GM10266 (cell line): ENCODE results near the gene TSC2.

Experiments
- DNase-seq: peaks from one replicate; pipeline ENCODE4 v3.0.0; 2012; ENCODE audit errors: extremely low spot score
- TF ChIP-seq, protein P1 (sequence below): IDR thresholded peaks from 2 replicates; pipeline ENCODE4 v1.5.1; 2012; ENCODE audit warnings: mild to moderate bottlenecking, low read depth; ENCODE audit not compliant: control insufficient read depth, insufficient read depth; ENCODE audit errors: missing control alignments

TSC2 gene

DNA sequence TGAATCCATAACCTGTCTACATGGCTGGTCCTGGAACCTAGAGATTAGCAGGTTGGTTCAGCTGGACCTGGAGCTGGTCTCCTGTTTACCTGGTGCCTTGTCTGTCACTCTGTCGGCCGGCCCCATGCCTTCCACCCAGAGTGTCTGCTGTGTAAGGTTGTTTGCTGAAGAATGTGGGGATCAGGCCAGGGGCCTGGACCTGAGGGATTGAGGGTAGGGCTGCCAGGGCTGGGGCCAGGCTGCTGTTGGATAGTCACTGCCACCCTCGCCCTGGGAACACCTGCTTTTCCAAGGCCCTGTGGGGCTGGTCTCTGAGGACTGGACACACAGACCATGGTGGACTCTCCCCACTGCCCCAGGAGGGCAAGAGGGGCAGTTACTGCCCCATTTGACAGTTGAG is 19.6 kb upstream of the TSC2 start:
- TF ChIP-seq, protein P1, sequence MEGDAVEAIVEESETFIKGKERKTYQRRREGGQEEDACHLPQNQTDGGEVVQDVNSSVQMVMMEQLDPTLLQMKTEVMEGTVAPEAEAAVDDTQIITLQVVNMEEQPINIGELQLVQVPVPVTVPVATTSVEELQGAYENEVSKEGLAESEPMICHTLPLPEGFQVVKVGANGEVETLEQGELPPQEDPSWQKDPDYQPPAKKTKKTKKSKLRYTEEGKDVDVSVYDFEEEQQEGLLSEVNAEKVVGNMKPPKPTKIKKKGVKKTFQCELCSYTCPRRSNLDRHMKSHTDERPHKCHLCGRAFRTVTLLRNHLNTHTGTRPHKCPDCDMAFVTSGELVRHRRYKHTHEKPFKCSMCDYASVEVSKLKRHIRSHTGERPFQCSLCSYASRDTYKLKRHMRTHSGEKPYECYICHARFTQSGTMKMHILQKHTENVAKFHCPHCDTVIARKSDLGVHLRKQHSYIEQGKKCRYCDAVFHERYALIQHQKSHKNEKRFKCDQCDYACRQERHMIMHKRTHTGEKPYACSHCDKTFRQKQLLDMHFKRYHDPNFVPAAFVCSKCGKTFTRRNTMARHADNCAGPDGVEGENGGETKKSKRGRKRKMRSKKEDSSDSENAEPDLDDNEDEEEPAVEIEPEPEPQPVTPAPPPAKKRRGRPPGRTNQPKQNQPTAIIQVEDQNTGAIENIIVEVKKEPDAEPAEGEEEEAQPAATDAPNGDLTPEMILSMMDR = no peak
- DNase-seq = no peak

DNA sequence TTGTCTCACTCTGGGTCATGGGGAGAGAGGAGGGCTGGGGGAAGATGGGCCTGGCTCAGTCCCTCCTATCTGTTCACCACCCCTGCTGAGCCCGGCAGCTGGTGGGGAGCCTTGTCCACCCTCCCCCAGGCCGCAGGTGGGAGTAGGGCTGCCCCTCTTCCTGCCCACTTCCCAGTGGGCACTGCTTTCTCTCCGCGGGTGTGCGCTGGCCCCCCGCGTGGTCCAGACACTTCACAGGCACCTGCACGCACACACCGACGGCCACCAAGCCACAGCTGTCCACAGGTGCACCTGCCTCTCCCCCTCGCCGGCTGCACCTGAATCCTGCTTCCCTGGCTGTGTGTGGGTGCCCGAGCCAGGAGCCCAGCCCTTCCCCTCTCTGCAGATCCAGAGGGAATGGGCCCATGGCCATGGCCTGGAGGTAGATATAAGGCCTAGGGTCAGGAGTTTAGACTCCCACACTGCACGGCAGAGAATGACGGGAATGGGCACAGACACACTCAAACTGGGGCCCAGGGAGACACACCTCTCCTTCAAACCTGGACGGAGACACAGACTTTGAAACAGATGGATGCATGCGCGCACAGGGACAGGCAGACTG is 19.1 kb upstream of the TSC2 start:
- TF ChIP-seq, protein P1 = no peak
- DNase-seq = no peak

DNA sequence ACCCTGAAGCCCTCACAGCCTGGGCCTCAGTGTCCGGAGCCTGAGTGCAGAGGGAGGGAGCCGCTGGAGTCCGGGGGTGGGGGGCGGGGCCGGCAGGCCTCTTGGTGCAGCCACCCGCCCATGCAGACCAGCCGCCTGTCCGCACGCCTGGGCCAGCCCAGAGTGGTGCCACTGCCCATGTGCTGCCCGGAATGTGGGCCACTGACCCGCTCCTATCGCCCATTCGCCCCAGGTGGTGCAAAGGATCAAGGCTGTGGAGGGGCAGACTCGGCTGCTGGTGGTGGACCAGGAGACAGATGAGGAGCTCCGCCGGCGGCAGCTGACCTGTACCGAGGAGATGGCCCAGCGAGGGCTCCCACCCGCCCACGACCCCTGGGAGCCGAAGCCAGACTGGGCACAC is 18.4 kb upstream of the TSC2 start:
- TF ChIP-seq, protein P1 = no peak
- no peak for DNase-seq

DNA sequence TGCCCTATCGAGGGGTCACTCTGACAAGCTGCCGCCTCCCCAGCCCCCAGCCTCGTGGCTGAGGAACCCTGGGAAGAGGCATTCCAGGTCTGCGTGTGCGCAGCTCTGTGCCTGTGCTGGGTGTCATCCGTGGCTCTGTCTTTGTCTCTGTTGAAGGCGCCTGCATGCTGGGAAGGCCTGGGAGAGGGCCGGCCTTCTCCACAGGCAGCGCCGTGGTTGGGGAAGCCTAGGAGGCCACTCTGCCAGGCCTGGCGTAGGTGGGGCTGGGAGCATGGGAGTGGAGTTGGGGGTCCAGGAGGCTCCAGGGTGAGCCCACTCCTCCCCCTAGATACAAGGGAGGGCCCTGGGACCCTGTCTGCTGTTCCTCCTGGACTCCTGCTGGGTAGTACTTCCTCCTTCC is 17.7 kb upstream of the TSC2 start:
- no peak for DNase-seq
- TF ChIP-seq, protein P1 = no peak

DNA sequence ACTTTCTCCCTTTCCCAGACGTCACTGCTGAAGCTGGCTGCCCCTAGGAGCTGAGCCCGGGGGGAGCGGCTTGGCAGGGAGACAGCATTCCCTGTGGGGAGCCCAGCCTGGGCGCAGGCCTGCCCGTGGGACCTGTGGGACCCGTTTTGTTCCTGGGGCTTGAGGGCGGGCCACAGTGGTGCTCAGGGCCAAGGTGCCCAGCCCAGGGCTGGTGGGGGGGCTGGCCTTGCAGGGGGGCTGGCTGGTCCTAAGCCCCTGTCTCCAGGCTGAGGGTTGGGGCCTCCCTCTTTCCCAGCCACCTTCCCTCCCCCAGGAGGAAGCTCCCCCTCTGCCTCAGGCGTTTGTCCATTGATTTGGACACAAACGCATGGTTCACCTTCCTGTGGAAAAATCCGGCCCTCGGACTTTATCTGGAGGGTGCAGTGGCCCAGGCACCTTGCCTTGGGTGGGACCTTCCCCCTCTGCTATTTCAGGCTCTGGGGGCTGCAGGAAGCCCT is 16.7 kb upstream of the TSC2 start:
- TF ChIP-seq, protein P1 = no peak
- no peak for DNase-seq

DNA sequence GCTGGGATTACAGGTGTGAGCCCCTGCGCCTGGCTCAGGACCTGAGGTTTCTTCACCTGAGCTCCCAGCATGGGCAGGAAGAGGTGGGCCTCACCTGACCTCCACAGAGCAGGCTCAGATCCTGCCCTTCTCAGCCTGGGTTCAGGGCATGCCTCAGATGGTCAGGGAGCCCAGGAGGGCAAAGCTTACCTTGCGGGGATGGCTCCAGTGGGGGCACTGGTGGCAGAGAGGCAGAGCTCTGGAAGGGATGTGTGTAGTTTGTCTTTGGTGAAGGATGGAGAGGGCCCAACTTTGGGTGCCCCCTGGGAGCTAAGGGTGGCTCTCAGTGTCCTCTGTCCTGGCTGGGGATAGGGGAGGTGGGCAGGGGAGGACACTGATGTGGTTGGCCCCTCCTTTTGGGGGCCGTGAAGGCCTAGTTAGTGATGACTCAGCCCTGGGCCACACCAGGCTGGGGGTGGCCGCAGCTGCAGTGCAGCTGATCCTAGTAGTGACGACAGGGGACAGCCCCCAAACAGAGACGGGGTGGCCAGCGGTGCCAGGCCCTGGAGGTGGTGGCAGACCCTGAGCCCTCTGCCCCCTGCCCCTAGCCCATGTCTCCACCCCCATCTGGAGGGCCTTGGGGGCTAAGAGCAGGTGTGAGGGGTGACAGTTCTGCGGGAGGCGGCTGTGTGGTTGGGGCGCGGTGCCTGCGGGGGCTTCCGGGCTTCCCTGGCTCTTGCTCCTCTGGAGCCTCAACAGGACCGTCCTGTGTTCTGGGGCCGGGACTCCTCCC is 15.3 kb upstream of the TSC2 start:
- DNase-seq = no peak
- TF ChIP-seq, protein P1 = no peak
